Measurements from ENCODE around the gene NDUFS4. TPM values are rescaled to one million over a fixed set of nuclear protein-coding genes. Genes with fewer than 3 reads are reported as not detected.

The NDUFS4 gene
- total RNA-seq, 2 experiments from 2014 or later = 25.0 to 25.1 TPM

DNA sequence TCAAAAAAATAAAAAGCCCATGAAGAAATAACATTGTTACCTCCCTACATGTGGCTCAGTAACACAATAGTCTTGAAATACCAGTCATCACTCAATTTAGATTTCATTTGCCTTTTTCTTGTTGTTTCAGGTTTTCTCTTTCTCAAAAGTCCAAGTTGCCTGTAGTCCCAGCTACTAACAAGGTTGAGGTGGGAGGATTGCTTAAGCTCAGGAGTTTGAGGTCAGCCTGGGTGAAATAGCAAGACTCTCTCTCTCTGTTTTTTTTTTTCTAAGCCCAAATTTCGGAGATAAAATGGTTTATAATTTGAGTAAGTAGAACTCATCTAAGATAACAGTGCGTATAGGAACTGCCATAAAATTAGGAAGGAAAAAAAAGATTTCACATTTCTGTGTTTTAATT is 17.5 kb upstream of the NDUFS4 start:
- Histone ChIP-seq H3K4me1 (ENCODE audit: insufficient read depth, low read length) (no peaks in the 10 kb centered on the region), H3K4me3 (ENCODE audit: low read length) (no peak overlapping the region), H3K9me3 (ENCODE audit: control insufficient read depth in 1 of 2, insufficient read depth in 1 of 2, low read length in 2 of 2) (no peaks in the 10 kb centered on the region), H3K27me3 (ENCODE audit: control insufficient read depth in 1 of 2, insufficient read depth in 2 of 2, low read length in 2 of 2) (peaks cover 4 to 22% of the 10 kb centered on the region in 2 experiments), H3K36me3 (ENCODE audit: insufficient read depth, low read length) (no peaks in the 10 kb centered on the region), H3K27ac (ENCODE audit: low read depth in 1 of 2, low read length in 2 of 2) (no peak overlapping the region)
- Mint-ChIP-seq H3K36me3 (ENCODE audit: low read depth) (no peaks in the 10 kb centered on the region), H3K27ac (no peak overlapping the region), H3K4me3 (no peak overlapping the region), H3K4me1 (ENCODE audit: low read depth) (no peaks in the 10 kb centered on the region), H3K9me3 (no peaks in the 10 kb centered on the region), H3K27me3 (peaks cover 21% of the 10 kb centered on the region)
- CTCF ChIA-PET = no interaction called here
- no peak for TF ChIP-seq CTCF (IDR thresholded peaks at IDR 0.05)
- ATAC-seq (ENCODE audit: poor library complexity) = no peak
- DNase-seq = no peak
- intact Hi-C loops (cut with DNase I, micrococcal nuclease) = no loop called here
- POLR2A ChIA-PET = no interaction called here

DNA sequence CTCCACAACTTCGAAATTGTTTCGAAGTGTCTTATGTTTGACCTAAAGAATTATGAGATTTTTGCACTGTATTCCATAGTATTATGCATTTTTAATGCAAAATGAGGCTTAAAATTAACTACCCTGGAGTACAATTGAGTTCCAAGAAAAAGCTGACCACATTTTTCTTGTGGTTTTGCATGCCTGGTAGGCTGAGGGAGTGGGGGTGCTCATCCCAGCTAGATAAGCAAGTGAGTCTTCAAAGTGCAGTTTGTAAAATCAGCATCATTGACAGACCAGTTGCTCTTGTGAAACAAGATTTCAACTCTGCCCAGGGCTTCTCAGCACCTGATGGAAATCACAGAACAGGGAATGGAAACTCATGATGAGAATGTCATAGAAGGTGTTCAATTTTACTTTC is 17.0 kb upstream of the NDUFS4 start:
- Histone ChIP-seq H3K9me3 (ENCODE audit: control insufficient read depth in 1 of 2, insufficient read depth in 1 of 2, low read length in 2 of 2) (no peaks in the 10 kb centered on the region), H3K36me3 (ENCODE audit: insufficient read depth, low read length) (no peaks in the 10 kb centered on the region), H3K4me3 (ENCODE audit: low read length) (no peak overlapping the region), H3K4me1 (ENCODE audit: insufficient read depth, low read length) (no peaks in the 10 kb centered on the region), H3K27me3 (ENCODE audit: control insufficient read depth in 1 of 2, insufficient read depth in 2 of 2, low read length in 2 of 2) (peaks cover 4 to 22% of the 10 kb centered on the region in 2 experiments), H3K27ac (ENCODE audit: low read depth in 1 of 2, low read length in 2 of 2) (no peak overlapping the region)
- ATAC-seq (ENCODE audit: poor library complexity) = no peak
- ChIA-PET POLR2A (no interaction called here), CTCF (no interaction called here)
- intact Hi-C loops (cut with DNase I, micrococcal nuclease) = no loop called here
- Mint-ChIP-seq H3K27ac (no peak overlapping the region), H3K9me3 (no peaks in the 10 kb centered on the region), H3K4me3 (no peak overlapping the region), H3K4me1 (ENCODE audit: low read depth) (no peaks in the 10 kb centered on the region), H3K36me3 (ENCODE audit: low read depth) (no peaks in the 10 kb centered on the region), H3K27me3 (peaks cover 20% of the 10 kb centered on the region)
- TF ChIP-seq CTCF (IDR thresholded peaks at IDR 0.05) = no peak
- DNase-seq = no peak

GRCh38 chr5:53545744-53546143 is 14.7 kb upstream of the NDUFS4 start:
- no peak for TF ChIP-seq CTCF (IDR thresholded peaks at IDR 0.05)
- CTCF ChIA-PET = no interaction called here
- H3K36me3 ChIP-seq (ENCODE audit: insufficient read depth, low read length) = no peaks in the 10 kb centered on the region
- intact Hi-C loops (cut with DNase I, micrococcal nuclease) = no loop called here
- Mint-ChIP-seq H3K27me3 (peaks cover 13% of the 10 kb centered on the region), H3K4me3 (no peak overlapping the region), H3K9me3 (no peaks in the 10 kb centered on the region), H3K4me1 (ENCODE audit: low read depth) (no peaks in the 10 kb centered on the region), H3K36me3 (ENCODE audit: low read depth) (no peaks in the 10 kb centered on the region), H3K27ac (no peak overlapping the region)
- POLR2A ChIA-PET = interaction anchor here (1.5 kb wide), 1 partner anchor 17 kb away, joined by 4 read pairs; no protein-coding TSS in a partner anchor
- H3K9me3 ChIP-seq (ENCODE audit: control insufficient read depth in 1 of 2, insufficient read depth in 1 of 2, low read length in 2 of 2) = no peaks in the 10 kb centered on the region
- ATAC-seq (ENCODE audit: poor library complexity) (no peak), DNase-seq (no peak)
- H3K4me3 ChIP-seq (ENCODE audit: low read length) = no peak overlapping the region
- no peaks in the 10 kb centered on the region for H3K4me1 ChIP-seq (ENCODE audit: insufficient read depth, low read length)
- H3K27ac ChIP-seq (ENCODE audit: low read depth in 1 of 2, low read length in 2 of 2) = no peak overlapping the region
- peaks cover 0 to 13% of the 10 kb centered on the region in 2 experiments for H3K27me3 ChIP-seq (ENCODE audit: control insufficient read depth in 1 of 2, insufficient read depth in 2 of 2, low read length in 2 of 2)

Measured in CD4-positive, alpha-beta T cell (primary cell).